DND-41 (cell line): Measurements from ENCODE around the gene TMEM69.
"Not testable (repeated sequence)": the region's sequence is repeated elsewhere in the genome, so short reads cannot be mapped to it uniquely, and the experiment has no call there.

Source experiments
- ATAC-seq: fragments of 200-7000 bp; cut with Tn5 transposase; 3 replicates; pipeline ENCODE4 v1.9.1; 2021; ENCODE audit warnings: low read depth; ENCODE audit not compliant: insufficient read depth
- DNase-seq: peaks from one replicate; pipeline ENCODE4 v3.0.0-alpha.2; 2020
- H2AFZ ChIP-seq: 2 replicates; pipeline ENCODE4 v1.6.0; 2012; ENCODE audit warnings: low read depth, low read length
- H3K27ac ChIP-seq: 2 replicates; pipeline ENCODE4 v1.5.1; 2012; ENCODE audit warnings: low read length, inconsistent platforms
- H3K27me3 ChIP-seq: fragments of 200-600 bp; sonication (generic); 2 replicates; pipeline ENCODE4 v1.6.0; 2012; ENCODE audit warnings: low read length, mild to moderate bottlenecking, inconsistent platforms; ENCODE audit not compliant: insufficient read depth, poor library complexity
- H3K36me3 ChIP-seq: 2 replicates; pipeline ENCODE4 v1.5.1; 2012; ENCODE audit warnings: low read length, inconsistent platforms; ENCODE audit not compliant: insufficient read depth
- H3K4me1 ChIP-seq: 2 replicates; pipeline ENCODE4 v1.5.1; 2012; ENCODE audit warnings: mild to moderate bottlenecking, low read length; ENCODE audit not compliant: insufficient read depth
- H3K4me2 ChIP-seq: 2 replicates; pipeline ENCODE4 v1.6.0; 2012; ENCODE audit warnings: mild to moderate bottlenecking, moderate library complexity, low read length, inconsistent platforms; ENCODE audit not compliant: insufficient read depth
- H3K4me3 ChIP-seq, 2 experiments: fragments of 200-600 bp in 1 of 2; shearing (Covaris generic) in 1 of 2; 2 replicates each; pipeline ENCODE4 v1.5.1; 2012 to 2016; ENCODE audit warnings: inconsistent platforms in 2 of 2, low read length in 2 of 2, mild to moderate bottlenecking in 2 of 2, low read depth in 1 of 2, moderate library complexity in 1 of 2
- H3K79me2 ChIP-seq: 2 replicates; pipeline ENCODE4 v1.6.0; 2012; ENCODE audit warnings: low read length, inconsistent platforms; ENCODE audit not compliant: insufficient read depth
- H3K9ac ChIP-seq: 2 replicates; pipeline ENCODE4 v1.6.0; 2012; ENCODE audit warnings: low read depth, mild to moderate bottlenecking, inconsistent platforms, low read length, moderate library complexity
- H3K9me3 ChIP-seq: 2 replicates; pipeline ENCODE4 v1.5.1; 2012; ENCODE audit warnings: low read length, moderate library complexity, mild to moderate bottlenecking, inconsistent platforms; ENCODE audit not compliant: insufficient read depth, severe bottlenecking
- H4K20me1 ChIP-seq: 2 replicates; pipeline ENCODE4 v1.6.0; 2012; ENCODE audit warnings: low read length; ENCODE audit not compliant: insufficient read depth
- EZH2 ChIP-seq: IDR thresholded peaks from 3 replicates; pipeline ENCODE4 v1.6.1; 2012; ENCODE audit warnings: borderline replicate concordance, low read depth, mild to moderate bottlenecking, moderate library complexity, low read length, inconsistent platforms; ENCODE audit not compliant: severe bottlenecking
- TF ChIP-seq, protein P1 (sequence below): IDR thresholded peaks from 2 replicates; pipeline ENCODE4 v1.5.1; 2012; ENCODE audit warnings: borderline replicate concordance, low read length, moderate library complexity, mild to moderate bottlenecking; ENCODE audit not compliant: poor library complexity, severe bottlenecking; ENCODE audit errors: extremely low read depth

TMEM69 gene

DNA sequence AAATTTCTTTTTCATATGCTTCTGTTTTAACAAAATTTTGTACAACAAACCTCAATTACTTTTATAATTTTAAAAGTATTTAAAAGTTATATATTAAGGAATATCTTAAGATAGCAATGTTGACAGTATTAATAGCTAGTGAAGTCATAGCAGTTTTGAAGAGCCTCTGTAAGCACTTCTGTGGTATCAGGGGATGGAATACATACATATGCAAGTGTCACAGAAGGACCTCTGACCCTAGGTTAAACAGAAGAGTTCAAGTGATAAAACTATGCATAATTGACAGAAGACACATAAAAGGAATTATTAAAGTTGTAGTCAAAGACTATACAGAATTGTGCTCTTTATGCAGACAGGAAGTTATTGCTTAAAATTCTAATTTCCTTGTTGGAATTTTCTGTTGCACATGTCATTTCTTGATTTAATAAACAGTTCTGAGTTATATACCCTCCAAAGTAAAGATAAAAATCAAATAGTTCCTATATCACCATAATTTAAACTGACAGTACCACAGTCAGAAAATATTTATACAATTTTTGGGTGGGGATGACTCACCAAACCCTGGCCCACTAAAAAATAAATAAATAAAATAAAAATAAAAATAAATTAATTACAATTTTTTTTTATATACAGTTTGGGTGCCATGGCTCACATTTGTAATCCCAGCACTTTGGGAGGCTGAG, 35.4 kb downstream of the TMEM69 start:
- Histone ChIP-seq H2AFZ (no peak overlapping the region), H3K9me3 (no peaks in the 10 kb centered on the region), H3K79me2 (no peaks in the 10 kb centered on the region), H3K9ac (no peak overlapping the region), H3K4me3 (no peak overlapping the region), H4K20me1 (no peaks in the 10 kb centered on the region), H3K27ac (no peak overlapping the region), H3K4me1 (no peaks in the 10 kb centered on the region), H3K36me3 (peaks cover 13% of the 10 kb centered on the region; the same call in 1 of the 2 replicates), H3K4me2 (no peak overlapping the region), H3K27me3 (no peaks in the 10 kb centered on the region)
- ATAC-seq (no peak), DNase-seq (no peak)
- TF ChIP-seq EZH2: no peak
- TF ChIP-seq, protein P1, sequence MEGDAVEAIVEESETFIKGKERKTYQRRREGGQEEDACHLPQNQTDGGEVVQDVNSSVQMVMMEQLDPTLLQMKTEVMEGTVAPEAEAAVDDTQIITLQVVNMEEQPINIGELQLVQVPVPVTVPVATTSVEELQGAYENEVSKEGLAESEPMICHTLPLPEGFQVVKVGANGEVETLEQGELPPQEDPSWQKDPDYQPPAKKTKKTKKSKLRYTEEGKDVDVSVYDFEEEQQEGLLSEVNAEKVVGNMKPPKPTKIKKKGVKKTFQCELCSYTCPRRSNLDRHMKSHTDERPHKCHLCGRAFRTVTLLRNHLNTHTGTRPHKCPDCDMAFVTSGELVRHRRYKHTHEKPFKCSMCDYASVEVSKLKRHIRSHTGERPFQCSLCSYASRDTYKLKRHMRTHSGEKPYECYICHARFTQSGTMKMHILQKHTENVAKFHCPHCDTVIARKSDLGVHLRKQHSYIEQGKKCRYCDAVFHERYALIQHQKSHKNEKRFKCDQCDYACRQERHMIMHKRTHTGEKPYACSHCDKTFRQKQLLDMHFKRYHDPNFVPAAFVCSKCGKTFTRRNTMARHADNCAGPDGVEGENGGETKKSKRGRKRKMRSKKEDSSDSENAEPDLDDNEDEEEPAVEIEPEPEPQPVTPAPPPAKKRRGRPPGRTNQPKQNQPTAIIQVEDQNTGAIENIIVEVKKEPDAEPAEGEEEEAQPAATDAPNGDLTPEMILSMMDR: no peak

DNA sequence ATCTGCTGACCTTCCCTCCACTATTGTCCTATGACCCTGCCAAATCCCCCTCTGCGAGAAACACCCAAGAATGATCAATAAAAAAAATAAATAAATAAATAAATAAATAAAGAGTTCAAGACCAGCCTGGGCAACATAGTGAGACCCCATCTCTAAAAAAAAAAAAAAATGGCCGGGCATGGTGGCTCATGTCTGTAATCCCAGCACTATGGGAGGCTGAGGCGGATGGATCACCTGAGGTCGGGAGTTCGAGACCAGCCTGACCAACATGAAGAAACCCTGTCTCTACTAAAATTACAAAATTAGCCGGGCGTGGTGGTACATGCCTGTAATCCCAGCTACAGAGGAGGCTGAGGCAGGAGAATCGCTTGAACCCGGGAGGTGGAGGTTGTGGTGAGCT, 38.0 kb downstream of the TMEM69 start:
- not testable (repeated sequence) for H4K20me1 ChIP-seq, DNase-seq, H3K9ac ChIP-seq, H3K27me3 ChIP-seq, H2AFZ ChIP-seq, H3K9me3 ChIP-seq, H3K4me2 ChIP-seq, H3K27ac ChIP-seq, H3K4me3 ChIP-seq, H3K4me1 ChIP-seq, ATAC-seq, H3K79me2 ChIP-seq
- peaks cover 19% of the 10 kb centered on the region; the same call in 1 of the 2 replicates for H3K36me3 ChIP-seq

DNA sequence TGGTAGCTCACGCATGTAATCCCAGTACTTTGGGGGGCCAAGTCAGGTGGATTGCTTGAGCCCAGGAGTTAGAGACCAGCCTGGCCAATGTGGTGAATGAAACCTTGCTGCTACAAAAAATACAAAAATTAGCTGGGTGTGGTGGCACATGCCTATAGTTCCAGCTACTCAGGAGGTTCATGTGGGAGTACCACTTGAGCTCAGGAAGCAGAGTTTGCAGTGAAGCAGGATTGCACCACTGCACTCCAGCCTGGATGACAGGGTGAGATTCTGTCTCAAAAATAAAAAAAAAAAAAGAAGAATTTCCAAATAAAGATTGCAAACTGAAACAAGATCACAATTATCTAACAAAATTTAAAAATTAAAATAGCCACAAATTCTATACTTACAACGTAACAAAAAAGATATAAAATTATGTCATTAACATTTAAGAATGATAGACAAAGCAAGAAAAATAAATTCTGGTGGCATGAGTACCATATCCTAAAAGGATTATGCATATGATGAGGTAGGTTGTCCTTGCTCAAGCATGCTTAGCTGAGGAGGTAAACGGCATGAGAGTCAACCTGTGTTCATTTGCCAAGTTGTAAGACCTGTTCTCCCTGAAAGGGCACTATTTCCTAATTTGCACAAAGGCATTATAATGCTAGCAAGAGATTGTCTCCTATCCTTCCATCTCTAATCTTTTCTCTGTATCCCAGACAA, 42.2 kb downstream of the TMEM69 start:
- no peak overlapping the region for H2AFZ ChIP-seq

More for the DNA sequence above, 42.2 kb downstream of the TMEM69 start:
- Histone ChIP-seq H3K36me3 (peaks cover 15% of the 10 kb centered on the region; the same call in 1 of the 2 replicates), H3K27ac (no peak overlapping the region), H3K4me3 (no peak overlapping the region), H3K9me3 (no peaks in the 10 kb centered on the region), H3K27me3 (no peaks in the 10 kb centered on the region), H3K4me1 (no peaks in the 10 kb centered on the region), H3K79me2 (no peaks in the 10 kb centered on the region), H4K20me1 (no peaks in the 10 kb centered on the region), H3K4me2 (no peak overlapping the region), H3K9ac (no peak overlapping the region)
- ATAC-seq (no peak), DNase-seq (no peak)
- no peak for TF ChIP-seq EZH2
- TF ChIP-seq, protein P1: no peak
